ENCODE data around the gene SEMA6A. TPM values are rescaled to one million over a fixed set of nuclear protein-coding genes. Genes with fewer than 3 reads are reported as not detected.

SEMA6A gene
- total RNA-seq, 1 donor from 2014 or later: 6.3 TPM

DNA sequence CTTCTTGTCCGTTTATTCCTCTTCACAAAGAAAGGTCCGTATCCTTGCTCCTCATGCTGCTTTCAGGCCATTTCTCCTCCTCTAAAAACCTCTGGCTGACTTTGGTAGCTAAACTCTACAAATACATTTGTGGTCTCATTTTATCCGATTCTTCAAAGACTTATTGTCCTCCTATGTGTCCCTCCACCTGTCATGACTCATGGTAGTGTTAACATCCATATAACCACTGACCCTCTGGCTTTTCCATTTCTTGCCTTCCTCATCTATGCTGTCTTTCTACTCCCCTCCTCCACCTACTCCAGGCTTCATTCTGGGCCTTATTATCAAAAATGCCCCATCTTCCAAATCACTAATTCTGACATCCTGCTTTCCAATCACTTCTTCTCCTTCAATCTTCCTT, 4.1 kb upstream of the SEMA6A start:
- no peak for DNase-seq
- intact Hi-C loops (cut with DNase I): loop anchor here (5.0 to 10.0 kb wide), 2 partner anchors 206 to 369 kb away; no protein-coding TSS in a partner anchor
- ATAC-seq (ENCODE audit: poor library complexity): no peak

DNA sequence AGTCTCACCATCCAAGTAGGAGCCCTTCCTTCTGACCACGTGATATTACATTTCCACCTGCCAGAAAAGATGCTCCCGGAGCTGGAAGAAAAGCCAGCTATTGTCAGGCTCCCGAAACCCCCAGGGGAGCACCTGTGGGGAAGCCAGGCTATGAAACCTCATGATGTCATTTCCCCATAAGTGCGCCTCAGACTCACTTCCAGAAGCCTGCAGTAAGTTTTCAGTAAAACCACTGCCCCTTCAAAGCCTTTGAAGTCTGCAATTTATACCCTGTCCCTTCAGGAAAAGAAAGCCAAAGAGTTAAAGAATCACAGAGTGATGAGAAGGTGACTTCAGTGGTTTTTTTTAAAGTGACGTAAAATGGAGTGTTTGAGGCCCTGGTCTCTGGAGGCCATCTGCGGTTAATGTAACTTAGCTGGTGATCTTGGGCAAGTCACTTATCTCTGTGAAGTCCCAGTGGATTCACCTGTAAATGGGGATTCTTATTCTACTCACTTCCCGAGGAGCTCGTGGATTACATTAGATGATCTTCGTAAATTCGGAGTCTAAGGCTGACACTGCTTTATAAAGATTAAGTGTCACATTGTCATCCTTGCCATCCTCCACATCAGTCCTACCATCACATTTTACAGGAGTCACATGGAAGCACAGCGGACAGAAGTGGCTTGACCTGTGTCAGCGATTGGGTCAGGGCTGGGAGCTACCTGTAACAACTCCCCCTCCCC, 2.6 kb upstream of the SEMA6A start:
- intact Hi-C loops (cut with DNase I): loop anchor here (5.0 to 10.0 kb wide), 2 partner anchors 208 to 370 kb away; no protein-coding TSS in a partner anchor
- DNase-seq (no peak), ATAC-seq (ENCODE audit: poor library complexity) (no peak)

DNA sequence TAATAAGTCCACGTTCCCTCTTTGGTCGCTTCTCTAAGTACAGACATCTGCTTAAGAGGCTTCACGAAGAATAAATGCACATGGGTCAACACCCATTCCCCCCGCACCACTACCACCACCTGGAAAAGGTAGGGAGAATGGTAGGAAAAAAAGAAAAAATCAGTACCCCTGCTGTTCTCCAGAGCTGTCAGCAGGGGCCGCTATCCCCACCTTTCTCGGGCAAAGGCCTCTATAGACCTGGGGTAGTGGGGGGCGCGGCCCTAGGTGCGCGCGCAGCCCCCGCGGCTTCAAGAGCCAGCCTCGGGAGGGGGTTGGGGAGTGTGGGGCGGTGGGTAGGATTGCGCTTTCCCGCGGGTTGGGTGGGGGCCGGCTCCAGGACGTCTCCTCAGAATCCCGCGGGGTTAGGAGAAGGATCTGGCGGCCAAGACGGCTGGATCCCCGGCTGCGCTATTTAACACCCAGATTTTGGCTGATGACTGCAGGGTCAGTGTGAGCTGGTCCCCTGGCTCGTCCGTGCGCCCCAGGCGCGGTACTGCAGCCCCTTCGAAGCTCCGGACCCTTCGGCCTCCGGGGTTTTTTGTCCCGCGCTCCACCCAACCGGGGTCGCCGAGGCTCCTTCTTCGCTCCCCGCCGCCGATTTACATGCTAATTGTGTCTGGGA, 1.6 kb upstream of the SEMA6A start:
- ATAC-seq (ENCODE audit: poor library complexity) (peak; percentile 71), DNase-seq (peak; percentile 74)
- intact Hi-C loops (cut with DNase I): loop anchor here (5.0 to 10.0 kb wide), 2 partner anchors 209 to 371 kb away; no protein-coding TSS in a partner anchor

DNA sequence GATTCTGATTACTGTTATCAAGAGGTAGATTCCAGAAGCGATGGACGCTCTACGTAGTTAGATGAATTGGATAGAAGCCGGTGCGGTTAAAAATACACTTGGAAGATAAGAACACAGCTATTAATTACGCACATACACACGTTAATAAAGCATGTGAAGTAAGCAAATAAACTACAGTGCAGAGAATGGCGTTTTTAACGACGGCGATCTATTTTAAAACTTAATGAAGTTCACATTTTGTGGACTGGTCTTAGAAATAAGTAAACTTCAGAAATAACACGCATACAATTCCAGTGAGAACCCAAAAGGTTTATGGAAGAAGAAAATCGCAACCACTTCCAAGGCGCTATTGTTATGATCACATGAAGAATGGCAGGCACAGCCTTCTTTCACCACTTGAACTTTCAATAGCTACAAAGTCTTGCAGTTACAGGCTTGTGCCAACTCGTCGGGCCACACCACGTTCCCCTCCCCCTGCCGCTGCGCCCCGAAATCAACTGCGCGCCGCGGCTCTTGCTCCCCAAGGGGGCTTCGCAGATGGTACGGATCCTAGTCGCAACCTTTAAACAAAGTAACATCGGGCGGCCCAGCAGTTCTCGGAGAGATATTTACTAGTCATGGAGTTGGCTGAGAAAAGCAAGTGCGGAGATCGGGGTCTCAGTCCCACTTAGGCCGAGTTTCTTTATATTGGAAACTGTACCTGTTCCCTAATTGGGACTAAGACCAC, 866 bp upstream of the SEMA6A start:
- ATAC-seq (ENCODE audit: poor library complexity): peak; percentile 13

DNA sequence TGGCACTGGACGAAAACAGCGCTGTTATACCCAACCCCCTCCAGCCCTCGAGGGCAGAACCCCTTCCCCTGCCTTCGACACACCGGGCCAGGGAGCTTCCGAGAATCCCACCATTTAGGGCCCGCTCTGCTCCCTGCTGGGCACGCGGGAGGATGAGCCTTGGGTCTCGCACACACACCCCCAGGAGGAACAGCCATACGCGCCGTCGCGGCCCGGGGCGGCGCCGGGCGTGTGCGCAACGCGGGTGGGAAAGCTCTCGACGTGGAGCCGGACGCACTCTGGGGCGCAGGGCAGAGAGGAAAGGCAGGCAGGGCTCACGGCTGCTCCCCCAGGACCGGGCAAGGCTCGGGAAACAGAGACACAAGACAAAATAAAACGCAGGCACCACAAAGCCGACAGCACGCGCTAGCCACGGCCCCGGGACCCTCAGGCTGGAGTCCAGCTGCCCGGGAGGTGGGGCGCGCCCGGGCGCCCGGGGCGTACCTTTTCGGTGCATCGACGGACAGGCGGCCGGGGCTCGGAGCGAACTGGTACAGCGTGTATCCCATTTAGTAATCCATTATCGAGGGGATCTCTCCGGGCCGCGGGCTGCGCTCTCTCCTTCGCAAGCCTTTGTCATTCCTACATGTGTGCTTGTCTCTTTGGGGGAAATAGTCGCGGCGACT, 789 bp downstream of the SEMA6A start:
- intact Hi-C loops (cut with DNase I): loop anchor here (10.0 kb wide), 1 partner anchor 211 kb away; no protein-coding TSS in a partner anchor
- ATAC-seq (ENCODE audit: poor library complexity) (no peak), DNase-seq (peak; percentile 50)

More for the DNA sequence above, 866 bp upstream of the SEMA6A start:
- intact Hi-C loops (cut with DNase I): loop anchor here (5.0 to 10.0 kb wide), 2 partner anchors 209 to 372 kb away; no protein-coding TSS in a partner anchor
- DNase-seq: peak; percentile 44

DNA sequence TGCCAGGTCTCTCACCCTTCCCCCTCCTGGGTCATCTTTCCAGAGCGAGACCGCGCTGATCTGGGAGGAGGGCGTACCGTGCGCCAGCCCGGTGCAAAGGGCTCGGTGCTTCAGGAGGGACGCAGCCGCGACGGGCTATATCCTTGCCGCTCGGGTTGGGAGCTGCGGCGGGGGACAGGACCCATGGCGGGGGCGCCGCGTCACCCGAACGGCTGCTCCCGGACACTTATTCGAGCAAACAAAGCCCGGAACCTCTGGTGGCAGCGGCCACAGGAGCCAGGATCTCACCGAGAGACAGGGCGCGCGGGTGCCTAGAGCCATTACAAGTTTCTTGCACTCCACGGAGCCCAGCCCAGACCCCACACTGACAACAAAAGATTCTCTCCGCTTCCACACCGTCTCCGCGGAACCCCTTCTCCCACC, 1.3 kb downstream of the SEMA6A start:
- intact Hi-C loops (cut with DNase I): loop anchor here (10.0 kb wide), 1 partner anchor 212 kb away; no protein-coding TSS in a partner anchor
- ATAC-seq (ENCODE audit: poor library complexity) (peak; percentile 6), DNase-seq (peak; percentile 49)

DNA sequence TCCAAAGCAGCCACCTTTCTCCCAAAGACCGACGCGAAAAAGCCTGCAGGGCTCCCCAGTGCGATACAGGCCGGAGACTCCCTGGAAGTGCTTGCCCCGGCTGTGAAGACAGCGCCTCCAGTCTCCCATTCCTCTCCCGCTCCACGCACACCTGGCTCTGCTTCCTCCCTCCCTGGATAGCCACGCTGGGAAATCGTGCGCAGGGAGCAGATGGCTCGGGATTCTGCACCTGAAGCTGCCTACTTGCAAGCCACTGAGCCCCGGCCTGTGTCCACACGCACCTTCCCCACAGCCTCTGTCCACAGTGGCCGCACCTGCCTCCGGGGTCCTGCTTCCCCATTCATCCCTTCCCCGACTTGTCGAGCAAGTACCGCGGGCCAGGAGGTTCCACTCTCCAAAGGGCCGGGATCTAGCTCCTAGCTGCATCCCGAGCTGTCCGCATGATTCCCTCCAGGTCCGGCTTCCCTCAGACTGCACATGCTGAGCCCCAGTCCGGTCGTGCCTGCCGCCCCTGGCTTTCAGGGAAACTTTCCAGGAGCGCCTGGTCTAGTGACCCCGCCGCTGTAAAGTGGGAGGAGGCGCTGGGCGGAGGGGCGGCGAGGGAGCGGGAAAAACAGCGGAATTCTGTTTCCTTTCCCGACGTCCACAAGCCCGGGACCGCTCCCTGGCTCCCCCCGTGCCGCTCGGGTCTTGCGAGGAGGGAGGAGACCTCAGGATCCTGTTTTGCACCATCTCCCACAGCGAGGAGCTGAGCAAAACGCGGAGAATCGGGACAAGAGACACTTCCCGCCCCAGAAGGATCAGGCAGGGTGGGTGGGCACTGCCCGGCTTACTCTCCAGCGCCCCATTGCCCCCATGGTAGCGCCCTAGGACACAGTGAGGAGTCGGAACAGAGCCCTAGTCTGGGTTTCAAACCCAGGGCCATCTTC, 2.0 kb downstream of the SEMA6A start:
- ATAC-seq (ENCODE audit: poor library complexity): peak; percentile 3
- peak; percentile 55 for DNase-seq
- intact Hi-C loops (cut with DNase I): loop anchor here (10.0 kb wide), 1 partner anchor 212 kb away; no protein-coding TSS in a partner anchor

DNA sequence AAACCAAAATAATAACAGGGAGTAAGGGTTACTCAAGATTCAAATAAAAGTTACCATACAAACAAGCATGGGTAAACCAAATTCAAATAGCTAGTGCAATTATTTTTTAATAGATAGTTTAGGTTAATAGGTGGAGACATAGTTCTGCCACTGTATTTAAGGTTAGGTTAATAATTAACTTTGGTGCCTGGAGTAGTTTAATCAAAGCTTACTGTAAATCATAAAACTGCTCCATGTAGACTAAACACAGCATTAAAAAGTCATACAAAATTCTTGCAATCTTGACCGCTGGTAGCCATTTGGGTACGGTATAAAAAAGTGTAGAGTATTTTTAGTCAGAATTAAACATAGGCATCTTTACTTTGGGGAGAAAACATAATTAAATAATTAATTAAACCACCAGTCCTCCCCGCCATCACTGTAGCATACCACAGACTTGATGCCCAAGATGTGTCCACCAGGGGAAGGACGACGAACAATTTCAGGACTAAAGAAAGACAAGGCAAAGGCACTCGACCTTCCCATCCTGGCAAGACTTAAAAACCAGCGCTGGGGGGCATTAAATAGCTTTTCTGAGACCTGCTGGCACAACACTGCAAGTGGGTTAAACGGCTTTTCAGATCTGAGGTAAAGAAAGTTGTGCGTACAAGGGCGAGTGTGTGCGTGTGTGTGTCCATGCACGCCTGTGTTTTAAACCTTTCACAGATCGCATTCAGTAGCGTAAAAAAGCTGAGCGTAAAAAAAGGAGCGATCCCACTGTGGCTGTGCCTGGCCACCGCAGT, 2.9 kb downstream of the SEMA6A start:
- intact Hi-C loops (cut with DNase I): loop anchor here (10.0 kb wide), 1 partner anchor 213 kb away; no protein-coding TSS in a partner anchor
- ATAC-seq (ENCODE audit: poor library complexity) (no peak), DNase-seq (no peak)

DNA sequence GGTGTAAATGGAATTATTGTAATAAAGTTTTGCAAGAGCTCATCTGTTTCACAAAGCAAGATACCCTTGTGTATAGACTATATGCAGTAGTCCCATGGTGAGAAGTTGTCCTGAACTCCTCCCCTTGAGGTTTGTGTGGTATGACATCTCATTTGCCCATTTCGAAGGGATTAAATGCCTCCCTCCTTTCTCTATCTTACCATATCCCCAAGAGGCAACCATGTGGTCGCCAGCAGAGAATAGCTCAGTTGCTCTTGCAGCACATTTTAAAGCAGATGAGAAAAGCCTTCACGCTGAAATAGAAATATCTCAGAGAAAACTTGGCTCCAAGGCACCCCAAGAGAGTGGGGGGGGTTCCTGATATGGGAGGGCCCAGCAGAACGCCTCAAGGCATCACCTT, 4.6 kb downstream of the SEMA6A start:
- DNase-seq (no peak), ATAC-seq (ENCODE audit: poor library complexity) (no peak)
- intact Hi-C loops (cut with DNase I): loop anchor here (10.0 kb wide), 1 partner anchor 215 kb away; no protein-coding TSS in a partner anchor

DNA sequence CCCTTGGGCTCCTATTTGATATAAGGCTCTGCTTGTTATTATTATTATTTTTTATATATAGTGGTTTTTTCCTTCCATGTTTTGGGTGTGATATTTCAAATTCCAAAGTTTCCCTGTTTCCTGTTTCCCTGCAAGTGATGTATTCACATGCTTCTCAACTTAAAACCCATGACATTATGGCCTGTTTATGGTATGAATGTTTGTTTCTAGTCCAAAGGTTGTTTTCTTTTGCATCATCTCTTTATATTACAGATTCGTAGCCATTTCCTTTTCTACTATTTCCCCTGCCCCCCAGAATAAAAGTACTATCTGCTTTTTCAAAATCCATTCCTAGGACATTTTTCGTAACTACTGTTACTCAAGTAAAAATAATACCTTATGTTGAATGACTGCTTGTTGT, 7.5 kb downstream of the SEMA6A start:
- intact Hi-C loops (cut with DNase I): no loop called here
- ATAC-seq (ENCODE audit: poor library complexity) (no peak), DNase-seq (no peak)

DNA sequence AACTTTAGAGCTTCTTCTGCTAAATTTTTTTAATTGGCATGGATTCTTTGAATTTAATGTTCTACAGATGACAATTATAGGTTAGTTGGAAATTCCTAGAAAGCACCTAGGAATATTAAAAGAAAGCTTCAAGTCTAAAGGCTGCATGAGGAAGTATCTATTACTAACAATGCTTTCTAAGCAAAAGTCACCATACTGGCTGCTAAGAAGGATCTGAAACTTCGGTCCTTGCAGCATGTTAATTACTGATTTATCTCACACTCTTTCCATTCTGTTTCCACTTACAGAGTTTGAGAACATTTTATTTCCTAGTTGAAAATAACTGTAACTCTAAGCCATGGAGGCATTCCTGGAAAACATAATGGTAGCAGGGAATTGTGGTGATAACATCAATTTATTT, 8.4 kb downstream of the SEMA6A start:
- DNase-seq (no peak), ATAC-seq (ENCODE audit: poor library complexity) (no peak)
- intact Hi-C loops (cut with DNase I): no loop called here

DNA sequence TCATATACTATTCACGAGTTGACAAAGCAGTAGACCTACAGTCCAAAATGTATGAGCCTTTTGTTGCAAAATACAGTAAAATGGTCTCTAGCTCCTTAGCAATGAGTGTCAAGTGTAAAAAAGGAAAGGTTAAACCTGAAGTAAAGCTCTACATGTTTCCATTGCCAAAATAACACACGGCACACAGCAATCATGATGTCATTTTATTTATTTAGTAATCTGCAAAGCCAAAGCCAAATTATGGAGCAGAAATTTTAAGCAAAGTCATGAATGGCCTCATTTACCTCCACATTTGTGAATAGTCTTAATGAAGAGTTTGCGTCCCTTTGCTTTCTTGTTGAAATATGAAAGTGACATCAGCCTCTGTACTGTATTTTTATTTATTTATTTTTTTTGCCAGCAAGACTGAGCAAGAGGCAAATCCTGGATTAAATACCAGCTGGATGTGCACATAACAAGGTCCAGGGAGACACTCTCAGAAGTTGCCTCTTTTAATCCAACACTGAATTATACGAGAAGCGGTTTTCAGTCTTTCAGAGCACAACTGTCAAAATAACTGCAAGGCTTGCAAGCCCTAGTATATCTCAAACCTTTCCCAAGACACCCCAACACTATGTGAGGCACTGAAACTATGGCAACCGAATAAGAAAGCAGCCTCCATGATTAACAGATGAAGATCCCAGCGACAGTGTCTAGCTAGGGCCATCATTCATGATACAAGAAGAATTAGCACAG, 9.7 kb downstream of the SEMA6A start:
- ATAC-seq (ENCODE audit: poor library complexity) (no peak), DNase-seq (no peak)
- intact Hi-C loops (cut with DNase I): no loop called here

DNA sequence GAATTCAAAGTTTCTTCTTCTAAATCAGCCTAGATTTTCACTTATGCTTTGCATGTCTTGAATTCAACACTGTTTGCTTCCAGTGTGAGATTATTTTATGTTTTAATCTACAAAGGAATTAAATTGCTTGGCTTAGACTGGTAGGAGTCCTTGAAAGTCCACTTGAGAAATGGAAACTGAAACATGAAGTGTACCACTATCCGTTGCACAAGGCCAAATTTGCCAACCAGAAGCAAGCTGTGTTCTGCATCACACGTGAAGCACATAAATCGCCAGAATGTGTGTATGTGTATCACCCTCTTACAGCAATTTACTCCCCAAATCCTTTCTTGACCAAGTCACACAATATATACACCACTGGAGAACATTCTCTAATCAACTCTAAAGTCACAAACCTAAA, 10.3 kb downstream of the SEMA6A start:
- DNase-seq (no peak), ATAC-seq (ENCODE audit: poor library complexity) (no peak)
- intact Hi-C loops (cut with DNase I): no loop called here

DNA sequence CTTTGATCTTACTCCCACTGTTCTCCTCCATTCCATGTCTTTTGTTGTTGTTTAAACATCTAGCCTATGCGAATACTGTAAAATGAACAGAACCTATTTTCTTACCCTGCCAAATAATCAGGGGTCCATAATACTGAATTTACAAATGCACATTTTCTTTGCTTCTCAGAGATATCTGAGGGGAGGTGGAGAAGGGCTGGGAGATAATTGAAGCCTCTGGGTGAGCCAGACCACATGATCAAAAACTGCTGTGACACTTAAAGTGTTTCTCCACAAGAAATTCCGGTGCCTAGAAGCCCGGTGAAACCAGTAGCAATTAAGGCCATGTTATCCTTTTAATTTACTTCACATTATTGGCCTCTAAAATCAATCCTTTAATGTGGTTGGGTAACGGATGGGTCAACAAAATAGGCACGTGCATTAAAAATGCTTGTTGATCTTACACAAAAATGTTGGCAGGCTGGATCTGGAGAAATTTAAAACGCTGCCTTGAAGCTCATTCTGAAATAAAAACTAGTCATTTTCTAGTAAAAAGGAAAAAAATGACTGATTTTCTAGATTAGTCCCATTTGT, 10.8 kb downstream of the SEMA6A start:
- intact Hi-C loops (cut with DNase I): no loop called here
- DNase-seq: no peak
- ATAC-seq (ENCODE audit: poor library complexity): no peak

DNA sequence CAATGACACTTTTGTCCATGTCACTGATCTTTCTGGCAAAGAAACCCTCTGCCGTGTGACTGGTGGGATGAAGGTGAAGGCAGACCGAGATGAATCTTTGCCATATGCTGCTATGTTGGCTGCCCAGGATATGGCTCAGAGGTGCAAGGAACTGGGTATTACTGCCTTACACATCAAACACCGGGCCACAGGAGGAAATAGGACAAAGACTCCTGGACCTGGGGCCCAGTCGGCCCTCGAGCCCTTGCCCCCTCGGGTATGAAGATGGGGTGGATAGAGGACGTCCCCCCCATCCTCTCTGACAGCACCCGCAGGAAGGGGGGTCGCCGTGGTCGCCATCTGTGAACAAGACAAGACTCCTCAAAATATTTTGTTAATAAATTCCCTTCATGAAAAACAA, 12.0 kb downstream of the SEMA6A start:
- no peak for ATAC-seq (ENCODE audit: poor library complexity)
- DNase-seq: no peak
- intact Hi-C loops (cut with DNase I): no loop called here

DNA sequence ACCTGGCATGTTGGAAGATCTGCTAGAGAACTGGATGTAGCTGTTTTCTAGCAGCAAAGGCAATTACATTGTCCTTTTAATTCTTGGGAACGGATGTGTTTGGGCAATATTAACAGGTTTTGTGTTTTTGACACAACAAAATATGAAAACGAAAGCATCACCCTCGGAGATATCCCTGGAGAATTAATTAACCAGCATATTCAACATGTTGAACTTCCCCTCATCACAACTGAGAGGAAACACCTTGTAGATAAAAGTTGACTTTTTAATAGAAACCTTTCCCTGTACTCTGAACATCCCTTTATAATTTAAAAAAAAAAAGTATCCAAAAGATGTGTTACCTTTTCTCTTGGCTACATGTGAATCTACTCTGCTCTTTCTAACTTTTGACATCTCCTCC, 13.0 kb downstream of the SEMA6A start:
- DNase-seq (no peak), ATAC-seq (ENCODE audit: poor library complexity) (no peak)
- intact Hi-C loops (cut with DNase I): no loop called here
